Stimulated activated CD4-positive, alpha-beta T cell treated with anti-CD3 and anti-CD28 coated beads, TNF-alpha, amount 100 ng/mL, for 48 hours (primary cell): ENCODE measurements around the gene CYP26A1.
A peak's percentile ranks its signal among the peaks of the same experiment; 100 is the strongest.
"Not testable (repeated sequence)": the region's sequence is repeated elsewhere in the genome, so short reads cannot be mapped to it uniquely, and the experiment has no call there.

Experiments
- DNase-seq, 3 donors: peaks; one replicate each; pipeline ENCODE4 v3.0.0-alpha.2; 2020; ENCODE audit warnings: low read depth in 3 of 3

The CYP26A1 gene

GRCh38 chr10:93080350-93081046 lies 6.8 kb downstream of the CYP26A1 start:
- peak in 1 of 3 donors; percentile 28 for DNase-seq

- DNase-seq, result no peak
Measured at GRCh38 chr10:93081318-93081717, 7.6 kb downstream of the CYP26A1 start.

DNA sequence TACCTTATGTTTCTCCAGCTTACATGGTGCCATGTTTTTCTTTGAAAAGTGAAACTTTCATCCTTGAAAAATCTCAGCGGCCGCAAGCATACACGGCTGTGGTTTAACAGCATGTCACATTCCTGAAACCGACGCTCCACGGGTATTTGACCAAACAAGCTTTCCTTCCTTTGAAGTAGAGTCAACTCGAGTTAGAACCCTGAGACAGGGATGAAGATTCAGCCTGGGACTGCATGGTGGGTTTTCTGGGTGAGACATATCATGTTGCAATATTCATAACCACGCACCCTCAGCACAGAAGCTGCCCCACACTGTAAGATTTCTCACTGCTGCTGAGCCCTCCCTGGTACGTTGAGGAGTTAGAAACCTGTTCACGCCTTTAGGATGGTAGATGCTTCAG lies 8.1 kb downstream of the CYP26A1 start:
- DNase-seq, result no peak

DNA sequence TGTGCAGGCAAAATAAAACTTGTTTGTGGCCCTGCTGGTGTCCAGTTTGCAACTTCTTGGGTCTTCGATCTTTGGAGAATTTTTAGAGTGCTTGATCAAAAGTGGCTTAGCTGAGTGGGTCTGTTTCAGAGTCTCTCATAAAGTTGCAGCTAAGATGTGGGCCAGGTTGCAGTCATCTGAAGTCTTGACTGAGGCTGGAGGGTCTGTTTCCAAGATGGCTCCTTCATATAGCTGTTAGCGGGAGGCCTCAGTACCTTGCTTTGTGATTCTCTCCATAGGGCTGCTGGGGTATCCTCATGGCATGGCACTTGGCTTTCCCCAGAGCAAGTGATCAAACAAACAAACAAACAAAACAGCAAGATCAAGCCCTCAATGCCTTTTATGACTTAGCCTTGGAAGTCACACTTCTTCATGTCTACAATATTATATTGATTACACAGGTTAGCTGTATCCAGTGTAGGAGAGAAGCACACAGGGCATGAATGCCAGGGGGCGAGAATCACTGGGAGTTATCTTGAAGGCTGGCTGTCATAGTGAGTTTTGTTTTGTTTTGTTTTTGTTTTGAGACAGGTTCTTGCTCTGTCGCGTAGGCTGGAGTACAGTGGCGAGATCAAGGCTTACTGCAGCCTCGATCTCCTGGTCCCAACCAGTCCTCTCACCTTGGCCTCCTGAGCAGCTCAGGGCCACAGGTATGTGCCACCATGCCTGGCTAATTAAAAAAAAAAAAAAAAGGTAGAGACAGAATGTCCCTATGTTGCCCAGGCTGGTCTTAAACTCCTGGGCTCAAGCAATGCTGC lies 10.2 kb downstream of the CYP26A1 start:
- no peak for DNase-seq

DNA sequence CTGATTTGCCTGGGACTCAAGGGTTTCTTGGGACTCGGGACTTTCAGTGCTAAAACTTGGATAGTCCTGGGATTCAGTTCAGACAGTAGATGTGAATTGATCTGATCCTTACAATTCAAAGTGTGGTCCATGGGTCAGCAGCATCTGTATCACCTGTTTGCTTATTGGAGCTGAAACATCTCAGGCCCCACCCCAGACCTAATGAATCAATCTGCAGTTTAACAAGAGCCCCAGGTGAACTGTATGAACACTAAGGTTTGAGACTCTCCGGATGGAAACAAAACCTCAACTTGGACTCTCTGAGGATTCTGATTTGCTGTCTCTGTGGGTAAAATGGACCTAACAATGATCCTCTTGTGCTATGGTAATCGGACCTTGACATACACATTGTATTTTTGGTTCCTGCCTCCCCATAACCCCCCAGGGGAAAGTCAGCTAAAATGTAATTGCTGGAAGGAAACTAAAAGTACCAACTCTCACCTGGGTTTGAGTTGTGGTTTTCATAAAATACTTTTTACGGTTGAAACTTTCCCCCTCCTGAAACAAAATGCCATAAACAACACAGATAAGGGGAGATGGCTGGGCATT lies 11.7 kb downstream of the CYP26A1 start:
- no peak for DNase-seq

DNA sequence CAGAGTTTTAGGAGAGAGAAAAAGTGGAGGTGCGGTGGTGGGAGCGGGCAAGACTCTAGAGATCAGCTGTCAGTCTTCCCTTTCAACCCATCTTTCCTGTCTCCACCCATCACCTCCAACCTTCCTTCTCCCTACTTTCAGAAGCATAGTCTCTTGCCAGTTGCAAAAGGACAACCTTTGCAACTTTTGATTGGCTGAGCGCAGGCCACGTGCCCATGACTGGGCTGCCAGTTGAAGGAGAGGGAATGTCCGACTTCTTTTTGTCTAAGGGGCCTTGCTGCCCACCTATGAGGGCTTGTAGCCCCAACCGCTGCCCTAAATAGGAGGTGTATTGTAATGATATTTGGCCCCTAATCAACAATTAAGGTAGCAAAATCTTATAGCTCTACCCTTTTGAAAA lies 12.6 kb downstream of the CYP26A1 start:
- DNase-seq, result no peak

GRCh38 chr10:93087846-93088245 lies 14.2 kb downstream of the CYP26A1 start:
- no peak for DNase-seq

- no peak for DNase-seq
Measured at GRCh38 chr10:93088466-93088865, 14.8 kb downstream of the CYP26A1 start.

DNA sequence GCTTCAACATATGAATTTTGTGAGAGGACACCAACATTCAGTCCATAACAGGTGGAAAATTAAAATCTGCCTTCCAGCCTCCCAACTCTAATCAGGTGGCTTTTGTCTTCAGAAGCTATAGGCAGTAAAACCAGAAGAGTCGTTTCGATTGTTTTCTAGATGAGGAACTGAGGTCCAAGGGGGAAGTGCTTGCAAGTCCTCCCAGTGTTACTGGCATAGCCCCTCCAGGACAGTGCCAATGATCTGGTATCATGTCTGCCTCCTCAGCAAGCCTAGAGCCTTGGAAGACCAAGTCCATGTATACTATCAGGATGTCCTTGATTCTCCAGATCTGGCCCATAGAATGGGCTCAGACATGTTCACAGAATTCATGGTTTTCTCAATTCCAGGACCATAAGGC lies 16.9 kb downstream of the CYP26A1 start:
- no peak for DNase-seq

DNA sequence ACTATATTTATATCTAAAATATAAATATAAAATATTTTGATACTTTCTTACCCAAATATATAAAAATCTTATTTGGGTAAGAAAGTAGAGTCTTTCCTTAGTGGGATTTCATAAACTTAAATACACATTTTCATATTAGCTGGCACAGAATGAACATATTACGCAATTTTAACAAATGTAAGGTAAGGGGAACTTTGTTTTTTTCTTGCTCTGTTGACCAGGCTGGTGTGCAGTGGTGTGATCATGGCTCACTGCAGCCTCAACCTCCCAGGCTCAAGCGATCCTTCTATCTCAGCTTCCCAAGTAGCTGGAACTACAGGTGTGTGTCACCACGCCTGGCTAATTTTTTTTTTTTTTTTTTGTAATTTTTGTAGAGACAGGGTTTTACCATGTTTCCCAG lies 18.3 kb downstream of the CYP26A1 start:
- no peak for DNase-seq

DNA sequence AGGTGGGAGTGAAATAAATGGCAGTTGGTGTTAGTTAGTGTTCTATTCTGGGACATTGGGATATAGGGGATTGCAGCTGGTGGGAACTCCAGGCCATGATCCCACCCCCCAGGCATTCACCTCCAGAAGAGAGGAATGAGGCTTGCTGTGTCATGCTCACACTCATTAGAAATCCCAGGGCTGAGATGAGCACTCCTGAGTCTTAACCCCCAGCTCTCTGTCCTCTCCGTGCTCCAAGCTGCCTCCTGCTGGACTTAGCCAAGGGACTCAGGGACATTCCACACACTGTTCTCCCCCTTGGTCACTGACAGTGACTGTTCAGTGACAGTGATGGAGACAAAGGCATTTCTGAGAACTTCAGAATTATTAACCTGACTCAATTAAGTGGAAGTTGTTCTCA lies 21.5 kb downstream of the CYP26A1 start:
- DNase-seq, result no peak

DNA sequence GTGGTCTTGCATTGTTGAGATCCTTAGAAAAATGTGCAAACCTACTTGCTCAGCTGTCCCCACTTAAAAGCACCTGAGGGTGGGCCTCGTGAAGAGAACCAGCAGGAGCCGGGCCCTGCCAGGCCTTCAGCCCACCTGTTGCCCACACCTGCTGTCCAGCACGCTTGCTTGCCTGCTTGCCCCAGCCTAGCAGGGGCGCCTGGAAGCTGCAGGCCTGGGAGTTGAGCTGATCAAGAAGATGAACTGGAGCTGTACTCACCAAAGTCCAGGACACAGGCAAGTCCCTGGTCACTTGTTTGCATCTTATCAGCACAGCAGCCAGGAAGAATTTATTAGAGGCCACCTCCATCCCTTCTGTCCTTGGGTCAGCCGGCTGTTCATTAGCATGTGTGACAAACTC lies 23.2 kb downstream of the CYP26A1 start:
- no peak for DNase-seq

- no peak for DNase-seq
Measured at GRCh38 chr10:93097386-93097785, 23.7 kb downstream of the CYP26A1 start.

GRCh38 chr10:93098816-93099215 lies 25.1 kb downstream of the CYP26A1 start:
- DNase-seq, result no peak

- DNase-seq, result no peak
Measured at GRCh38 chr10:93099670-93100069, 26.0 kb downstream of the CYP26A1 start.

GRCh38 chr10:93101148-93101547 lies 27.5 kb downstream of the CYP26A1 start:
- DNase-seq, result not testable (repeated sequence)

DNA sequence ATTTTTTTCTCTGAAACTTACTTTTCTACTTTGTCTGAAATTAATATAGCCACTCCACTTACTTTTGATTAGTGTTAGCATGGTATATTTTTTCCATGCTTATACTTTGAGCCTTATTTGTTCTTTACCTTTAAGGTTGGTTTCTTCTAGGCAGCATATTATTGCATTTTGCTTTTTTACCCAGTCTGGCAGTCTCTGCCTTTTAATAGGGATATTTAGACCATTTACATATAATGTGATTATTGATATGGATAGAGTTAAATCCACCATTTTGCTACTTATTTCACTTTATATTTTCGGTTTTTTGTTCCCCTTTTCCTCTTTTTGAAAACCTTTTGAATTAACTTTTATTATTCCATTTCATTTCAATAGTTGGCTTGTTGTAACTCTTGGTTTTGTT lies 30.3 kb downstream of the CYP26A1 start:
- DNase-seq, result no peak

DNA sequence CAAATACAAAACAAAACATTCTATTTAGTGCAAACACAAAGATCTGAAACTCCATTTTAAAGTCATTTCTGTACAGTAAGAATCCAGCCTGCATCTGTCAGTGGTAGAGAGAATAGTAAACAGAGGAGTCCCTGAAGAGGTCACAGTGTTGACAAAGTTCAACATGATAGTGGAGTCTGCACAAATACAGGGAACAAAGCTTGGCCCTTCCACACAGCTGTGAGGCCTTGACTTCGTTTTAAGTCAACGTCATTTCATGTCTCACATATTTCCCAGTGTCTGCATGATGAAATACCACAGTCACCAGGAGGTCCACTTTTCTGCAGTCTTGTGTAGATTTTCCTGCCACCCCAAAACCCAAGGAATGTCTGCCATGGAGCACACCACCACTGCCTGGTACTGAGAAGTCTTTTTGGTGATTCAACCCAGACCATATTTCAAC lies 33.0 kb downstream of the CYP26A1 start:
- DNase-seq, result no peak

GRCh38 chr10:93110472-93111146 lies 36.9 kb downstream of the CYP26A1 start:
- DNase-seq, result no peak

GRCh38 chr10:93113042-93113441 lies 39.3 kb downstream of the CYP26A1 start:
- no peak for DNase-seq

DNA sequence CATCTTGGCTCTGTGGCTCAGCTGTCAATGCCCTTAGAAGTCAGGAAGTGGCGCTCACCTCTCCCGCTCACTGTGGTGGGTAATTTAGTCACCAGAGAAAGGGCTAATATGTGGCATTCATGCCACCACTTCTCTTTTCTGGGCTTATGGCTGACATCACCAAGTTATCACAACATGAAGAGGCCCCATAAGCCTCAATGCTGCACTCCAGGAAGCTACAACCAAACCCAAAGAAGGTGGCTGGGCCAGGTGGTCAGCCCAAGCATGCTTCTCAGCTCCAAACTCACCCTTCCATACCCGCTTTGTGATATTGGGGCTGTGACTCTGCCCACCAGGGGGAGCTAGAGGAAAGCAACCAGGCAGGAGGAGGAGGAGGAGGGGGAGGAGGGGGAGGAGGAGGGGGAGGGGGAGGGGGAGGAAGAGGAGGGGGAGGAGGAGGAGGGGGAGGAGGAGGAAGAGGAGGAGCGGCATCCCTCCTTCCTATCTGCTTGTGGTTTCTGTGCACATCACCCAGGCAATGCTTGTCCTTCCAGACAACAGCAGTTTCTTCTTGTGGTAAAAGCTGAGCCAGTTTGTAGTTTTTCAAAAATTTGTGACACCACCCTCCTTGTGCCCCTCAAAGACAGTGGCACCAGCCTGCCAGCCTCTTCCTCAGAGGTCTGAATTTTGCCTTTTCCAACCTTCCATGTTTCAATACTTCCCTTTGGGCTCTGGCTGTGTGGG lies 42.1 kb downstream of the CYP26A1 start:
- peak; percentile 52 to 64 (median 58) for DNase-seq

DNA sequence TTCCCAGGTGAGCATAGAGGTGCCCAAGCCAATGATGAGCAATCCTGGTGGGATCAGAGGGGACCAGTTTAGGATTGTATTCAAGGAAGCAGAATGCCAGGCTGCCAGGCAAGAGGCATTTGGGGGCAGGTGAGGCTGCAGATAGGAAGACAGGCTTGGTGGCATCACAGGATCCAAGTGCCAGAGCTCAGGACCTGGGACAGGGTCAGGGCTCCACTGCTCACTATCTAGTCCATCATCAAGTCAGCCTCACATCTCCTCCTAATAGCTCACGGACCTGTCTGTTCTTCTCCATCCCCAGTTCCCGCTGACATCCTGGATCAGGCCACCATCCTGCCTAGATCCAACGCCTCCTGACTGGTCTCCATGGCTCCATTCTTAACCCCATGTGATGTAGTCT lies 47.6 kb downstream of the CYP26A1 start:
- no peak for DNase-seq
